Measurements from ENCODE around the gene SUPT4H1.

SUPT4H1 gene

DNA sequence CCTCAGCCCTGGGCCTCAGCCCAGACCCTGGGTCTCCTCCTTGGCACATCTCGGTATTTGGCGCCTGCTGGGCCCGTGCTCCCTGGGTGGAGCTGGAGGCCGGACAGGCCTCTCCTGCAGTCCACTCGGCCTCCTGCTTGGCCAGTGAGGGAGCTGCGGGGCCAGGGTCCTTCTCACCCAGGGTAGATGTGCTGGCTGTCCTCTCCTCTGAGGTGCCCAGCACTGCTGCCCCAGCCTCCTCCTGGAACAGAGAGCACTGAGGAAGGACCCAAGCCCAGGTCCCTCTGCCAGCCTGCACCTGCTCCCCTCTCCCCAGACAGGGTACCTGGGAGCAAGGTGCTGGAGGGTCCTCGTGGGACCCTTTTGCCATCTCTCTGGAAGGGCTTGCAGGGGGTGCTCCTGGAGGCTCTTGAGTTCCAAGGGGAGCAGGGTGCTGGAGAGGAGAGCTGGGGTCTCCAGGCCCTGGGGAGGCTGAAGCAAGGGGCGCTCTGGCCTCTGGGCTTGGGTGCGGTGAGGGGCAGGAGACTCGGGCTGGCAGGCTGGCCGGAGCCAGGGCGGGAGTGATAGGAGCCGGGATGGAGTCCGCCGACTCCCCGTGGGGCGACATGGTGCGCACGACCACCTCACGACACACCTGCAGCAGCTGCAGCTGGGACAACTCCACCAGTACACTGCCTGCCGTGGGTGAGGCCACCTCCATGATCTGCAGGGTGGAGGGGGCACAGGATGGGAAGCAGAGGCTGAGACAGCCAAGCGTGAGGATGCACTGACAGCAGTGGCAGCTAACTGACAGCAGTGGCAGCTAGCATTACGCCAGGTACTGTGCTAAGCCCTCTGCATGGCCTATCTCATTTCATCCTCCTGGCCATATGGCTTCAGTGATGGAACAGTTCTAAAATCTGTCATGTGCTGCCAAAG, 41.2 kb downstream of the SUPT4H1 start:
- H3K9me3 ChIP-seq (ENCODE audit: control extremely low read depth in 1 of 5, control insufficient read depth in 4 of 5, insufficient read depth in 2 of 5, low read depth in 1 of 5, low read length in 4 of 5) = no peaks in the 10 kb centered on the region
- no peak for DNase-seq
- H3K4me3 ChIP-seq (ENCODE audit: control insufficient read depth in 1 of 7, extremely low read depth in 1 of 7, insufficient read depth in 4 of 7, low read depth in 2 of 7, low read length in 6 of 7) = no peak overlapping the region
- ChIA-PET POLR2A (no interaction called here), CTCF (interaction anchor here (1.5 to 1.7 kb wide), 2 partner anchors 11 to 34 kb away, joined by 4 to 5 read pairs; no protein-coding TSS in a partner anchor)
- 99% methylated on average over 21 of the region's 23 CpGs for WGBS (ENCODE audit: insufficient coverage)
- H3K27ac ChIP-seq (ENCODE audit: insufficient read depth in 1 of 2, low read depth in 1 of 2, low read length in 2 of 2, poor library complexity in 1 of 2, severe bottlenecking in 2 of 2) = no peak overlapping the region
- no peaks in the 10 kb centered on the region for H3K27me3 ChIP-seq (replicated peaks in 2 of 5; ENCODE audit: control insufficient read depth in 4 of 5, insufficient read depth in 5 of 5, low read length in 4 of 5)
- peaks cover 0 to 60% (median under 1%) of the 10 kb centered on the region in 4 experiments for H3K36me3 ChIP-seq (ENCODE audit: control insufficient read depth in 4 of 4, insufficient read depth in 4 of 4, low read length in 3 of 4)
- H3K4me1 ChIP-seq (ENCODE audit: control extremely low read depth in 1 of 4, control insufficient read depth in 4 of 4, insufficient read depth in 4 of 4, low read length in 3 of 4) = peaks cover 3 to 32% (median 7%) of the 10 kb centered on the region in 4 experiments

DNA sequence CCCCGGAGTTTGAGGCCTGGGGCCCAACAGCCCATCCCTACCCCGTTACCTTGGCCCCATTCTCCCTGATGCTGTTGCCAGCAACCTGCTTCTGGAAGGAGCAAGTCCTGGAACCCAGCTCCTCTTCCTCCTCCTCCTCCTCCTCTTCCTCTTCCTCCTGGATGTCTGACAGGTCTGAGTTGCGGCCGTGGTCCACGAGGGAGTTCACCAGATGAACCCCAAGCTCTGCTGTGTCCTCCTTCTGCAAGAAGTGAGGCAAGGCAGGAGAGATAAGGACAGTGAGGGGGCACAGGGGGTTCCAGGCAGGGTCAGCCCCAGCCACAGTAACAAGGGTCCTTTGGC, 42.1 kb downstream of the SUPT4H1 start:
- Histone ChIP-seq H3K36me3 (ENCODE audit: control insufficient read depth in 4 of 4, insufficient read depth in 4 of 4, low read length in 3 of 4) (peaks cover 0 to 52% (median 0%) of the 10 kb centered on the region in 4 experiments), H3K27ac (ENCODE audit: insufficient read depth in 1 of 2, low read depth in 1 of 2, low read length in 2 of 2, poor library complexity in 1 of 2, severe bottlenecking in 2 of 2) (no peak overlapping the region), H3K4me1 (ENCODE audit: control extremely low read depth in 1 of 4, control insufficient read depth in 4 of 4, insufficient read depth in 4 of 4, low read length in 3 of 4) (peaks cover 3 to 36% (median 7%) of the 10 kb centered on the region in 4 experiments), H3K9me3 (ENCODE audit: control extremely low read depth in 1 of 5, control insufficient read depth in 4 of 5, insufficient read depth in 2 of 5, low read depth in 1 of 5, low read length in 4 of 5) (no peaks in the 10 kb centered on the region), H3K4me3 (ENCODE audit: control insufficient read depth in 1 of 7, extremely low read depth in 1 of 7, insufficient read depth in 4 of 7, low read depth in 2 of 7, low read length in 6 of 7) (no peak overlapping the region), H3K27me3 (replicated peaks in 2 of 5; ENCODE audit: control insufficient read depth in 4 of 5, insufficient read depth in 5 of 5, low read length in 4 of 5) (no peaks in the 10 kb centered on the region)
- ChIA-PET POLR2A (no interaction called here), CTCF (interaction anchor here (0.8 to 2.6 kb wide), 4 partner anchors 7 to 84 kb away, joined by 3 to 15 read pairs (median 4); no protein-coding TSS in a partner anchor)
- WGBS (ENCODE audit: insufficient coverage) = 100% methylated on average over 1 of the region's 5 CpGs
- DNase-seq = no peak

DNA sequence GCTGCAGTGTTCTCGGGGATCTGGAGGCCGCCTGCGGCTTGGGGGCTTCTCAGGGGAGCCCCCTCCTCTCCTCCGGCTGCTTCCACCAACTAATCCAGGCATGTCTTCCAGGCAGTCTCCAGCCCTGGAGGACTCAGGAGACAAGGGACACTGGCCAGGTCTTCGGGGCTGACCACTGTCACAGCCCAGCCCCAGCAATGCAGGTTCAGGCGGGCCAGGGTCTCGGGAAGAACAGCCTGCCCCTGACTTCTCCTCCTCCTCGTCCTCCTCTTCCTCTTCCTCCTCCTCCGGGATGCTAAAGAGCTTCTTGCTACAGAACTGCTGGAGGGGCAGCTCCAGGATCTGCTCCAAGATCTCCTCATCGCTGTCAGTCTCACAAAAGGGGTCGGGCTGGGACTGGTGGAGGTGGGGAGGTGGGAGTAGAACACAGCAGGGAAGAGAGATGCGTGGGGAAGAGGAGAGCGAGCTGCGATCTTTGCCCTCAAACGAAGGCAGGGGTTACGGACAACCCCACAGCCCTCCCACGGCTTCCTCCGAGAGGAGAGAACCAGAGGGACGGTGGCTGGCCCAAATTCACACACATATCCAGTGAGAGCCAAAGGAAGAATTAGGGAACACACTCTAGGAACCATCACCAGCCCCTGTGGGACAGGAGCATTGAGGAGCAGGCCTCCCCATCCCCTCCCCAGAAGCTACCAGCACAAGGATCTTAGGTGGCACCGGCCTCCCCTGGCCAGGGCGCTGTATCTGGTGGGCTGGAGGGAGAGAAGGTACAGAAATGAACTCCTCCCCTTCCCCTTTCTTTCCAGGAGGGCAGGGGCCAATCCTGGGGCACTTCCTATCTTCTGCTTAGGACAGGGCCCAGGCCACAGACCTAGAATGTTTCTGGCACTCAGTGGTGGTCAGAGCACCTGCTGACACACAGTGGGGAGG, 42.8 kb downstream of the SUPT4H1 start:
- CTCF ChIA-PET = interaction anchor here (0.8 to 2.6 kb wide), 6 partner anchors 8 to 83 kb away, joined by 3 to 15 read pairs (median 4); no protein-coding TSS in a partner anchor
- no peak overlapping the region for H3K4me3 ChIP-seq (ENCODE audit: control insufficient read depth in 1 of 7, extremely low read depth in 1 of 7, insufficient read depth in 4 of 7, low read depth in 2 of 7, low read length in 6 of 7)
- H3K27me3 ChIP-seq (replicated peaks in 2 of 5; ENCODE audit: control insufficient read depth in 4 of 5, insufficient read depth in 5 of 5, low read length in 4 of 5) = no peaks in the 10 kb centered on the region
- peaks cover 3 to 38% (median 7%) of the 10 kb centered on the region in 4 experiments for H3K4me1 ChIP-seq (ENCODE audit: control extremely low read depth in 1 of 4, control insufficient read depth in 4 of 4, insufficient read depth in 4 of 4, low read length in 3 of 4)
- WGBS (ENCODE audit: insufficient coverage) = 98% methylated on average over 13 of the region's 21 CpGs
- no peaks in the 10 kb centered on the region for H3K9me3 ChIP-seq (ENCODE audit: control extremely low read depth in 1 of 5, control insufficient read depth in 4 of 5, insufficient read depth in 2 of 5, low read depth in 1 of 5, low read length in 4 of 5)
- POLR2A ChIA-PET = no interaction called here
- H3K27ac ChIP-seq (ENCODE audit: insufficient read depth in 1 of 2, low read depth in 1 of 2, low read length in 2 of 2, poor library complexity in 1 of 2, severe bottlenecking in 2 of 2) = no peak overlapping the region
- DNase-seq = no peak
- peaks cover 0 to 57% (median 0%) of the 10 kb centered on the region in 4 experiments for H3K36me3 ChIP-seq (ENCODE audit: control insufficient read depth in 4 of 4, insufficient read depth in 4 of 4, low read length in 3 of 4)

DNA sequence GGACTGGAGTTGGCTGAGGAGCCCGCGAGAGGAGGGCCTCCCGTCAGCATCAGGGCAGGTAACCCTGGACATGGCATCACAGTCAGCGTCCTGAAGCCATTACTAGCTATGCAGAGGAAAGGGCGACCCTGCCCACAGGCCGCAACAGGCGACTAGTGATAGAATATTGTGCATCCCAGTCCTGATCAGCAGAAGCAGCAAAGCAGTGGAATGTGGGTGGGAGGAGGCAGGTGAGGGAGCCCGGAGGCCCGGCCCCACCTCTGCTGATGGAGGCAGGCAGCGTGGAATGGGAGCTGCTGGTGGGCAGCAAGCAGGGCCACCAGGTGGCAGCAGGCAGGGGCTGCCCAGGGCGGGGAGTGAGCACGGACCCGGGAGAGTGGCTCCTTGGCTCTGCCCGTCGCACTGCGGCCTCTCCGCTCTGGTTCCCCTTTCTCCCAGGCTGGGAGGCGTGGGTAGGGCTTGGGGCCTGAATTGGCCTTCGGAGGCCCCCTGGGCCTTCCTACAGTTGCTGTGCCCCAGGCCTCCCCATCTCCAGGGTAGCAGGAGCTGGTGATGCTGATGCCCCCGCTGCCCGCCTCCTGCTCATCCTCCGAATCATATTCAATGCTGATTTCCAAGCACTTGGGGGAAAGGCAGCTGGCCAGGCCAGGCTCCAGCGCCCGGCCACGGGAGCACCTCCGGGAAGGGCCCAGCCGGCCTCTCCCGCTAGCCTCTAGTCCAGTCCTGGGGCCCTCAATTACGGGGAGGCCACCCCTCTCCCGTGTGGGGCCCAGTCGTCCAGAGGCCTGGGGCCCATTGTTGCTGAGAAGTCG, 43.6 kb downstream of the SUPT4H1 start:
- ChIA-PET POLR2A (no interaction called here), CTCF (interaction anchor here (0.7 to 2.6 kb wide), 6 partner anchors 9 to 58 kb away, joined by 3 to 15 read pairs (median 4); partner anchors contain the start of gene TSPOAP1)
- no peaks in the 10 kb centered on the region for H3K27me3 ChIP-seq (replicated peaks in 2 of 5; ENCODE audit: control insufficient read depth in 4 of 5, insufficient read depth in 5 of 5, low read length in 4 of 5)
- no peak overlapping the region for H3K27ac ChIP-seq (ENCODE audit: insufficient read depth in 1 of 2, low read depth in 1 of 2, low read length in 2 of 2, poor library complexity in 1 of 2, severe bottlenecking in 2 of 2)
- H3K4me1 ChIP-seq (ENCODE audit: control extremely low read depth in 1 of 4, control insufficient read depth in 4 of 4, insufficient read depth in 4 of 4, low read length in 3 of 4) = peaks cover 0 to 39% (median 10%) of the 10 kb centered on the region in 4 experiments
- no peak overlapping the region for H3K4me3 ChIP-seq (ENCODE audit: control insufficient read depth in 1 of 7, extremely low read depth in 1 of 7, insufficient read depth in 4 of 7, low read depth in 2 of 7, low read length in 6 of 7)
- H3K36me3 ChIP-seq (ENCODE audit: control insufficient read depth in 4 of 4, insufficient read depth in 4 of 4, low read length in 3 of 4) = peaks cover 0 to 60% (median 0%) of the 10 kb centered on the region in 4 experiments
- H3K9me3 ChIP-seq (ENCODE audit: control extremely low read depth in 1 of 5, control insufficient read depth in 4 of 5, insufficient read depth in 2 of 5, low read depth in 1 of 5, low read length in 4 of 5) = no peaks in the 10 kb centered on the region
- whole genome bisulfite sequencing (ENCODE audit: insufficient coverage) = 90% methylated on average over 29 of the region's 32 CpGs
- DNase-seq = no peak

DNA sequence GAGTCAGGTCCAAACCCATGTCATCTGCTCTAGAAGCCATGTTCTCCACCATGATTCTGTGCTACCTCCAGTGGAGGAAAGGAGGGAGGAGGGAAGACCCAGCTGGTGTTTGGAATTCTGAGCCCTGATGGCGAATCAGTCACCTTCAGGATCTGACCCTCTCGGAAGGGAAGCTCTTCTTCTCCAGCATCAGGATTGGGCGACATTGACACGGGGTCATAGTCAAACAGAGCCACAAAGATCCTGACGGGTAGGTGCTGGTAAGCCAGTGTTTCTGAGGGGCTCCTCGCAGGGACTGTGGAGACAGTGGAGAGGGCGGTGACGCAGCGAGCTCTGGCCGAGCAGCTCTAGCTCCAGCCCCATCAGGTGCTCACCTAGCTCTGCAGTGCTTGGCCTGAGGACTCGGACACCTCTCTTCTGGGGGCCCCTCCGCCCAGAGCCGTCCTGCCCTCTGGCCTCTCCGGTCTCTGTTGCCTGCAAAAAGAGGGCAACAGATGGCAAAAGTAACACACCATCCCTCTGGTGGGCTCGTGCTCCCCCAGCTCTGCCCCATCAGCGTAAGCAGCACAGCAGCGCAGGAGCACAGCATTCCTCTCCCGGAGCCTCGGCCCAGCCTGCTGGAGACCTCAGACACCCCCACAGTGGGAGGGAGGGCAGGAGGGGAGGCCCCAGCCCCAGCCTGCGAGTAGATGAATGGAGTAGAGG, 44.4 kb downstream of the SUPT4H1 start:
- POLR2A ChIA-PET = no interaction called here
- H3K36me3 ChIP-seq (ENCODE audit: control insufficient read depth in 4 of 4, insufficient read depth in 4 of 4, low read length in 3 of 4) = peaks cover 0 to 62% (median 0%) of the 10 kb centered on the region in 4 experiments
- H3K27me3 ChIP-seq (replicated peaks in 2 of 5; ENCODE audit: control insufficient read depth in 4 of 5, insufficient read depth in 5 of 5, low read length in 4 of 5) = no peaks in the 10 kb centered on the region
- no peak overlapping the region for H3K4me3 ChIP-seq (ENCODE audit: control insufficient read depth in 1 of 7, extremely low read depth in 1 of 7, insufficient read depth in 4 of 7, low read depth in 2 of 7, low read length in 6 of 7)
- no peaks in the 10 kb centered on the region for H3K9me3 ChIP-seq (ENCODE audit: control extremely low read depth in 1 of 5, control insufficient read depth in 4 of 5, insufficient read depth in 2 of 5, low read depth in 1 of 5, low read length in 4 of 5)
- 98% methylated on average over 18 of the region's 20 CpGs for WGBS (ENCODE audit: insufficient coverage)
- H3K27ac ChIP-seq (ENCODE audit: insufficient read depth in 1 of 2, low read depth in 1 of 2, low read length in 2 of 2, poor library complexity in 1 of 2, severe bottlenecking in 2 of 2) = no peak overlapping the region
- H3K4me1 ChIP-seq (ENCODE audit: control extremely low read depth in 1 of 4, control insufficient read depth in 4 of 4, insufficient read depth in 4 of 4, low read length in 3 of 4) = peaks cover 0 to 45% (median 10%) of the 10 kb centered on the region in 4 experiments
- CTCF ChIA-PET = interaction anchor here (0.8 to 2.6 kb wide), 6 partner anchors 9 to 58 kb away, joined by 3 to 15 read pairs (median 4); partner anchors contain the start of gene TSPOAP1
- no peak for DNase-seq
